Neuronal stem cell (in vitro differentiated cells): ENCODE results near the gene CAMSAP2.

Experiments used
- DNase-seq: peaks from one replicate; pipeline ENCODE4 v3.0.0-alpha.2; 2013; ENCODE audit warnings: low spot score
- H2AFZ ChIP-seq: one replicate; pipeline ENCODE4 v1.6.1; 2013; ENCODE audit warnings: mild to moderate bottlenecking, low read length, inconsistent platforms
- H2AK5ac ChIP-seq: 2 replicates; pipeline ENCODE4 v1.6.1; 2013; ENCODE audit warnings: low read depth, mild to moderate bottlenecking, inconsistent platforms, low read length, moderate library complexity, mixed read lengths
- H2BK120ac ChIP-seq: 2 replicates; pipeline ENCODE4 v1.6.1; 2013; ENCODE audit warnings: low read depth, mild to moderate bottlenecking, inconsistent platforms, low read length, moderate library complexity, mixed read lengths
- H2BK12ac ChIP-seq: one replicate; pipeline ENCODE4 v1.6.1; 2013; ENCODE audit warnings: low read length, inconsistent platforms
- H2BK15ac ChIP-seq: 2 replicates; pipeline ENCODE4 v1.6.1; 2013; ENCODE audit warnings: mild to moderate bottlenecking, low read length, inconsistent platforms, mixed read lengths
- H2BK5ac ChIP-seq: one replicate; pipeline ENCODE4 v1.6.1; 2013; ENCODE audit warnings: inconsistent platforms, mild to moderate bottlenecking, low read length, moderate library complexity
- H3K14ac ChIP-seq: one replicate; pipeline ENCODE4 v1.6.1; 2013; ENCODE audit warnings: low read length, inconsistent platforms
- H3K18ac ChIP-seq: 2 replicates; pipeline ENCODE4 v1.6.1; 2013; ENCODE audit warnings: low read length, inconsistent platforms
- H3K23ac ChIP-seq: 2 replicates; pipeline ENCODE4 v1.6.1; 2013; ENCODE audit warnings: low read depth, mild to moderate bottlenecking, mixed read lengths, low read length, inconsistent platforms; ENCODE audit not compliant: poor library complexity
- H3K27ac ChIP-seq: replicated peaks from 3 replicates; pipeline ENCODE4 v1.5.1; 2013; ENCODE audit warnings: low read length, inconsistent platforms
- H3K27me3 ChIP-seq, 3 experiments: 2 replicates each; pipeline ENCODE4 v1.6.1; 2013; ENCODE audit warnings: low read length in 3 of 3, mild to moderate bottlenecking in 2 of 3, inconsistent platforms in 1 of 3, low read depth in 1 of 3, mixed read lengths in 1 of 3, moderate library complexity in 1 of 3; ENCODE audit not compliant: control insufficient read depth in 3 of 3, insufficient read depth in 3 of 3
- H3K36me3 ChIP-seq, 2 donors: replicated peaks in 1 of 2; 2 replicates each; pipeline ENCODE4 v1.6.1; 2013; ENCODE audit warnings: low read length in 2 of 2; ENCODE audit not compliant: control insufficient read depth in 2 of 2, insufficient read depth in 2 of 2
- H3K4ac ChIP-seq: 2 replicates; pipeline ENCODE4 v1.6.1; 2013; ENCODE audit warnings: inconsistent platforms, mild to moderate bottlenecking, low read length, moderate library complexity
- H3K4me1 ChIP-seq, 2 donors: 1 replicate in 1 of 2; 2 replicates in 1 of 2; pipeline ENCODE4 v1.6.1; 2013; ENCODE audit warnings: low read length in 2 of 2, low read depth in 1 of 2; ENCODE audit not compliant: control insufficient read depth in 2 of 2, insufficient read depth in 1 of 2
- H3K4me2 ChIP-seq: one replicate; pipeline ENCODE4 v1.6.1; 2013; ENCODE audit warnings: mild to moderate bottlenecking, low read length, inconsistent platforms; ENCODE audit not compliant: insufficient read depth, poor library complexity, severe bottlenecking
- H3K4me3 ChIP-seq, 2 donors: 2 replicates each; pipeline ENCODE4 v1.5.1; 2013; ENCODE audit warnings: low read length in 2 of 2, mild to moderate bottlenecking in 2 of 2, inconsistent platforms in 1 of 2, moderate library complexity in 1 of 2
- H3K79me1 ChIP-seq: one replicate; pipeline ENCODE4 v1.6.1; 2013; ENCODE audit warnings: low read depth, mild to moderate bottlenecking, inconsistent platforms, low read length, moderate library complexity
- H3K9ac ChIP-seq: one replicate; pipeline ENCODE4 v1.6.1; 2013; ENCODE audit warnings: mild to moderate bottlenecking, low read depth, low read length, inconsistent platforms; ENCODE audit not compliant: poor library complexity
- H3K9me3 ChIP-seq, 2 donors: replicated peaks in 1 of 2; 2 replicates each; pipeline versions ENCODE3 to v1.6.1; 2013; ENCODE audit warnings: low read length in 2 of 2, mild to moderate bottlenecking in 2 of 2, inconsistent platforms in 1 of 2, low read depth in 1 of 2, mixed read lengths in 1 of 2, moderate library complexity in 1 of 2; ENCODE audit not compliant: control insufficient read depth in 2 of 2, insufficient read depth in 1 of 2
- H4K8ac ChIP-seq: one replicate; pipeline ENCODE4 v1.6.1; 2013; ENCODE audit warnings: low read depth, mild to moderate bottlenecking, inconsistent platforms, low read length, moderate library complexity
- H4K91ac ChIP-seq: one replicate; pipeline ENCODE4 v1.6.1; 2013; ENCODE audit warnings: low read length, low read depth, mild to moderate bottlenecking, inconsistent platforms; ENCODE audit not compliant: poor library complexity
- WGBS, 2 donors: extraction: QIAGEN DNeasy Blood & Tissue Kit; methylation state at CpG; one replicate each; pipeline ENCODE4 v1.1.7; 2013; ENCODE audit warnings: missing lambda C conversion rate in 2 of 2, mixed read lengths in 1 of 2; ENCODE audit not compliant: insufficient read length in 2 of 2, insufficient replicate concordance in 1 of 2; ENCODE audit errors: extremely low coverage in 2 of 2; 5-methylcytosine and 5-hydroxymethylcytosine counted together

The CAMSAP2 gene

GRCh38 chr1:200867018-200867811 is 128.5 kb downstream of the CAMSAP2 start:
- no CpG with 5 or more reads among the region's 11 CpGs for WGBS, 2 donors
- no peak for DNase-seq
- no peak overlapping the region for H3K18ac ChIP-seq

GRCh38 chr1:200869376-200869752 is 130.7 kb downstream of the CAMSAP2 start:
- peaks cover 0 to 8% of the 10 kb centered on the region in 2 donors for H3K4me1 ChIP-seq
- peaks cover 0 to 10% of the 10 kb centered on the region in 2 donors for H3K36me3 ChIP-seq
- H2AFZ ChIP-seq, result no peak overlapping the region
- no peak overlapping the region for H3K4ac ChIP-seq
- no peak overlapping the region for H4K8ac ChIP-seq
- no peaks in the 10 kb centered on the region for H3K9me3 ChIP-seq
- H3K18ac ChIP-seq, result no peak overlapping the region
- no peak overlapping the region for H3K4me3 ChIP-seq
- H3K27ac ChIP-seq, result no peak overlapping the region
- H2AK5ac ChIP-seq, result no peak overlapping the region
- no peak overlapping the region for H4K91ac ChIP-seq
- H2BK12ac ChIP-seq, result no peak overlapping the region
- H3K79me1 ChIP-seq, result no peaks in the 10 kb centered on the region
- no peak overlapping the region for H2BK120ac ChIP-seq
- H3K14ac ChIP-seq, result peak overlapping the region; percentile 25
- no peaks in the 10 kb centered on the region for H3K27me3 ChIP-seq
- no peak overlapping the region for H3K9ac ChIP-seq
- H2BK5ac ChIP-seq, result no peak overlapping the region
- H3K4me2 ChIP-seq, result no peak overlapping the region
- no peak for DNase-seq
- no CpG with 5 or more reads among the region's 5 CpGs for WGBS, 2 donors
- H2BK15ac ChIP-seq, result no peak overlapping the region
- H3K23ac ChIP-seq, result no peak overlapping the region

More at GRCh38 chr1:200867018-200867811, 128.5 kb downstream of the CAMSAP2 start:
- peaks cover 0 to 8% of the 10 kb centered on the region in 2 donors for H3K4me1 ChIP-seq
- H2AK5ac ChIP-seq, result no peak overlapping the region
- no peak overlapping the region for H3K27ac ChIP-seq
- H3K9me3 ChIP-seq, result no peaks in the 10 kb centered on the region
- H3K27me3 ChIP-seq, result no peaks in the 10 kb centered on the region
- no peak overlapping the region for H3K4ac ChIP-seq
- H3K4me3 ChIP-seq, result no peak overlapping the region
- no peak overlapping the region for H2BK15ac ChIP-seq
- no peak overlapping the region for H2BK12ac ChIP-seq
- no peak overlapping the region for H2BK120ac ChIP-seq
- no peak overlapping the region for H2BK5ac ChIP-seq
- no peak overlapping the region for H3K4me2 ChIP-seq
- H4K91ac ChIP-seq, result no peak overlapping the region
- no peak overlapping the region for H2AFZ ChIP-seq
- no peaks in the 10 kb centered on the region for H3K79me1 ChIP-seq
- no peak overlapping the region for H4K8ac ChIP-seq
- peaks cover 2 to 29% of the 10 kb centered on the region in 2 donors for H3K36me3 ChIP-seq
- no peak overlapping the region for H3K23ac ChIP-seq
- no peak overlapping the region for H3K9ac ChIP-seq
- no peak overlapping the region for H3K14ac ChIP-seq

- Histone ChIP-seq H3K27me3 (no peaks in the 10 kb centered on the region), H3K4me2 (no peak overlapping the region), H3K14ac (no peak overlapping the region), H2AK5ac (no peak overlapping the region), H3K18ac (no peak overlapping the region), H3K4ac (no peak overlapping the region), H4K91ac (no peak overlapping the region), H2AFZ (no peak overlapping the region), H3K9ac (no peak overlapping the region), H3K4me1 (peaks cover 0 to 8% of the 10 kb centered on the region in 2 donors), H3K4me3 (no peak overlapping the region), H3K36me3 (peaks cover 0 to 5% of the 10 kb centered on the region in 2 donors), H3K9me3 (no peaks in the 10 kb centered on the region), H2BK15ac (no peak overlapping the region), H3K27ac (no peak overlapping the region), H3K23ac (no peak overlapping the region), H3K79me1 (no peaks in the 10 kb centered on the region), H4K8ac (no peak overlapping the region), H2BK120ac (no peak overlapping the region), H2BK5ac (no peak overlapping the region), H2BK12ac (no peak overlapping the region)
- no peak for DNase-seq
- no CpG with 5 or more reads among the region's 9 CpGs for WGBS, 2 donors
Measured at GRCh38 chr1:200869753-200870391, 131.2 kb downstream of the CAMSAP2 start.

- H3K4me3 ChIP-seq, result no peak within 1 kb of the TSS
- peak within 1 kb of the TSS; percentile 63 for H2AK5ac ChIP-seq
- no peak within 1 kb of the TSS for H3K4ac ChIP-seq
- no CpG with 5 or more reads among the region's 23 CpGs for WGBS, 2 donors
- no peak within 1 kb of the TSS for H2BK15ac ChIP-seq
- H3K4me2 ChIP-seq, result no peak within 1 kb of the TSS
- H3K9ac ChIP-seq, result no peak within 1 kb of the TSS
- no peak for DNase-seq
- no peaks in the 10 kb centered on the region for H3K36me3 ChIP-seq
- no peak within 1 kb of the TSS for H2AFZ ChIP-seq
- no peaks in the 10 kb centered on the region for H3K79me1 ChIP-seq
- no peak within 1 kb of the TSS for H2BK5ac ChIP-seq
- H3K27ac ChIP-seq, result no peak within 1 kb of the TSS
- H3K23ac ChIP-seq, result peak within 1 kb of the TSS; percentile 39
- H3K4me1 ChIP-seq, result peaks cover 5 to 8% of the 10 kb centered on the region in 2 donors
- H3K18ac ChIP-seq, result peak within 1 kb of the TSS; percentile 53
- no peak within 1 kb of the TSS for H3K14ac ChIP-seq
- peak within 1 kb of the TSS; percentile 48 for H2BK12ac ChIP-seq
- H3K27me3 ChIP-seq, result no peaks in the 10 kb centered on the region
- H4K8ac ChIP-seq, result no peak within 1 kb of the TSS
- no peak within 1 kb of the TSS for H4K91ac ChIP-seq
- H3K9me3 ChIP-seq, result no peaks in the 10 kb centered on the region
- H2BK120ac ChIP-seq, result no peak within 1 kb of the TSS
Measured at GRCh38 chr1:200872446-200873115, 133.9 kb downstream of the CAMSAP2 start, which contains the start of gene GPR25. TSS of gene GPR25 (plus strand) at chr1:200872981. CDS start at chr1:200873038, 57 bp downstream.
